ENCODE results near the gene TTC22. TPM values are rescaled to one million over a fixed set of nuclear protein-coding genes. Genes with fewer than 3 reads are reported as not detected.

TTC22 gene
- total RNA-seq, 1 experiment from 2014 or later, result 17.2 TPM

- H3K4me1 Mint-ChIP-seq (ENCODE audit: low read depth, unreplicated experiment), result peaks cover 47% of the 10 kb centered on the region
- no peak overlapping the region for H3K27ac Mint-ChIP-seq (ENCODE audit: unreplicated experiment)
- no peak overlapping the region for H3K4me3 Mint-ChIP-seq (ENCODE audit: low read depth, unreplicated experiment)
- H3K9me3 Mint-ChIP-seq (ENCODE audit: low read depth, unreplicated experiment), result no peaks in the 10 kb centered on the region
- H3K36me3 Mint-ChIP-seq (ENCODE audit: insufficient read depth, unreplicated experiment), result peaks cover 11% of the 10 kb centered on the region
- DNase-seq, result no peak
- intact Hi-C loops (cut with micrococcal nuclease; ENCODE audit: unreplicated experiment), result no loop called here
- CTCF ChIA-PET, result interaction anchor here (1.2 kb wide), 1 partner anchor 12 kb away, joined by 3 read pairs; no protein-coding TSS in a partner anchor
- TF ChIP-seq, protein P1, sequence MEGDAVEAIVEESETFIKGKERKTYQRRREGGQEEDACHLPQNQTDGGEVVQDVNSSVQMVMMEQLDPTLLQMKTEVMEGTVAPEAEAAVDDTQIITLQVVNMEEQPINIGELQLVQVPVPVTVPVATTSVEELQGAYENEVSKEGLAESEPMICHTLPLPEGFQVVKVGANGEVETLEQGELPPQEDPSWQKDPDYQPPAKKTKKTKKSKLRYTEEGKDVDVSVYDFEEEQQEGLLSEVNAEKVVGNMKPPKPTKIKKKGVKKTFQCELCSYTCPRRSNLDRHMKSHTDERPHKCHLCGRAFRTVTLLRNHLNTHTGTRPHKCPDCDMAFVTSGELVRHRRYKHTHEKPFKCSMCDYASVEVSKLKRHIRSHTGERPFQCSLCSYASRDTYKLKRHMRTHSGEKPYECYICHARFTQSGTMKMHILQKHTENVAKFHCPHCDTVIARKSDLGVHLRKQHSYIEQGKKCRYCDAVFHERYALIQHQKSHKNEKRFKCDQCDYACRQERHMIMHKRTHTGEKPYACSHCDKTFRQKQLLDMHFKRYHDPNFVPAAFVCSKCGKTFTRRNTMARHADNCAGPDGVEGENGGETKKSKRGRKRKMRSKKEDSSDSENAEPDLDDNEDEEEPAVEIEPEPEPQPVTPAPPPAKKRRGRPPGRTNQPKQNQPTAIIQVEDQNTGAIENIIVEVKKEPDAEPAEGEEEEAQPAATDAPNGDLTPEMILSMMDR (IDR thresholded peaks at IDR 0.05; ENCODE audit: unreplicated experiment), result no peak
- no TSS peak for BruUV-seq (replicated peaks)
- peaks cover 5% of the 10 kb centered on the region for H3K27me3 Mint-ChIP-seq (ENCODE audit: unreplicated experiment)
These were observed 4.9 kb upstream of the TTC22 start for GRCh38 chr1:54805981-54806381.

DNA sequence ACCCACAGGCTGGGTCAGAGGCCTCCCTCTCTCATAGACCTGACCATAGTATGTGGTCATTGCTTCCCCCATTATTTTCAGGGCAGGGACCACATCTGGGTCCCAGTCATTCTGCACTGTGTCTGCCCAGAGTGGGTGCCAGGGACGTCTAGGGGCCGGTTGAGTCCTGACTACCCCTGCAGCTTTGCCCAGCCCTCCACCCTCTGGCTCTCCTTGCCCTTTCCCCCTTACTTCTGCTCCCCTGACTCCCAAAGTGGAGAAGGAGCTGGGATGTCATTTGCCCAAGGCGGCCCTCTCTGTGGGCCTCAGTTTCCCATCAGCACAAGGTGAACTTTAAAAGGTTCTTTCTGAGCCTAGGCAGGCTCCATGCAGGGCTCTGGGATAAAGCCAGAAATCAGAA lies 4.3 kb upstream of the TTC22 start:
- TF ChIP-seq, protein P1 (IDR thresholded peaks at IDR 0.05; ENCODE audit: unreplicated experiment), result no peak
- H3K9me3 Mint-ChIP-seq (ENCODE audit: low read depth, unreplicated experiment), result no peaks in the 10 kb centered on the region
- H3K4me1 Mint-ChIP-seq (ENCODE audit: low read depth, unreplicated experiment), result peaks cover 42% of the 10 kb centered on the region
- H3K36me3 Mint-ChIP-seq (ENCODE audit: insufficient read depth, unreplicated experiment), result peaks cover 16% of the 10 kb centered on the region
- CTCF ChIA-PET, result no interaction called here
- BruUV-seq (replicated peaks), result no TSS peak
- no peak overlapping the region for H3K4me3 Mint-ChIP-seq (ENCODE audit: low read depth, unreplicated experiment)
- H3K27ac Mint-ChIP-seq (ENCODE audit: unreplicated experiment), result no peak overlapping the region
- no peak for DNase-seq
- intact Hi-C loops (cut with micrococcal nuclease; ENCODE audit: unreplicated experiment), result no loop called here
- no peaks in the 10 kb centered on the region for H3K27me3 Mint-ChIP-seq (ENCODE audit: unreplicated experiment)

- intact Hi-C loops (cut with micrococcal nuclease; ENCODE audit: unreplicated experiment), result no loop called here
- H3K27me3 Mint-ChIP-seq (ENCODE audit: unreplicated experiment), result no peaks in the 10 kb centered on the region
- CTCF ChIA-PET, result interaction anchor here (0.9 to 1.0 kb wide), 2 partner anchors 8 to 9 kb away, joined by 3 read pairs; no protein-coding TSS in a partner anchor
- H3K36me3 Mint-ChIP-seq (ENCODE audit: insufficient read depth, unreplicated experiment), result peaks cover 23% of the 10 kb centered on the region
- peaks cover 50% of the 10 kb centered on the region for H3K4me1 Mint-ChIP-seq (ENCODE audit: low read depth, unreplicated experiment)
- H3K9me3 Mint-ChIP-seq (ENCODE audit: low read depth, unreplicated experiment), result no peaks in the 10 kb centered on the region
- H3K4me3 Mint-ChIP-seq (ENCODE audit: low read depth, unreplicated experiment), result no peak overlapping the region
- no peak for DNase-seq
- BruUV-seq (replicated peaks), result no TSS peak
- no peak overlapping the region for H3K27ac Mint-ChIP-seq (ENCODE audit: unreplicated experiment)
- TF ChIP-seq, protein P1 (IDR thresholded peaks at IDR 0.05; ENCODE audit: unreplicated experiment), result no peak
These were observed 3.5 kb upstream of the TTC22 start for GRCh38 chr1:54804471-54805132.

DNA sequence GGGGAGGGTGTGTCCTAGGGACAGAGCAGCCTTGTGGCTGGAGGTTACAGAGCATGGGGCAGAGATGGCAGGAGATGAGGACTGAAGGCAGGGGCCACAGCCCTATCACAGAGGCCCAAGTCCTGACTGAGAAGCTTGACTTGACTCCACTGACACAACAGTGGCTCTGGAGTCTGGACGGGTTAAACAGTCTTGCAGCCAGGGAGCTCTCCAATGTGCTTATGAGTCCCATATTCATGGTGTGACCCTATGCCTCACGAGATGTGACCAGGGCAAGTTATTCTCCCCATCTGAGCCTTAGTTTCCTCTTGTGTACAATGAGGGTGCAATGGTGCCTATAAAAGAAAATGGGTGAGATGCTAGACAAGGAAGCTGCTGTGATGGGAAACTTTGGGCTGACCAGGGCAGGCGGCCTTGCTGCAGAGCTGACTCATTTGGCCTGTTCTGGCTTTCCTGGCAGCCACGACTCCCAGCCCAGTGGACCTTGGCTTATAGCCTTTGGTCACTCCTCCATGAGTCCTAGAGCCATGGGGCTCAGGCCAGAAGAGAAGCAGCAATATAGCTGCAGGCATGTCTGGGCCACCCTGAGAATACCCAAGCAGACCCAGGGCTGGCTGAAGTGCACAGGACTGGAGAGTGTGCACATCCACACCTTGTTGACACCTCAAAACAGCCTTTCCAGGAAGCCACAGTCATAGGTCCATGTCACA lies 2.8 kb upstream of the TTC22 start:
- H3K36me3 Mint-ChIP-seq (ENCODE audit: insufficient read depth, unreplicated experiment), result peaks cover 26% of the 10 kb centered on the region
- peaks cover 57% of the 10 kb centered on the region for H3K4me1 Mint-ChIP-seq (ENCODE audit: low read depth, unreplicated experiment)
- no peaks in the 10 kb centered on the region for H3K9me3 Mint-ChIP-seq (ENCODE audit: low read depth, unreplicated experiment)
- no peaks in the 10 kb centered on the region for H3K27me3 Mint-ChIP-seq (ENCODE audit: unreplicated experiment)
- no peak overlapping the region for H3K27ac Mint-ChIP-seq (ENCODE audit: unreplicated experiment)
- CTCF ChIA-PET, result interaction anchor here (0.9 to 1.0 kb wide), 2 partner anchors 8 to 9 kb away, joined by 3 read pairs; no protein-coding TSS in a partner anchor
- intact Hi-C loops (cut with micrococcal nuclease; ENCODE audit: unreplicated experiment), result no loop called here
- BruUV-seq (replicated peaks), result no TSS peak
- H3K4me3 Mint-ChIP-seq (ENCODE audit: low read depth, unreplicated experiment), result no peak overlapping the region
- no peak for DNase-seq
- TF ChIP-seq, protein P1 (IDR thresholded peaks at IDR 0.05; ENCODE audit: unreplicated experiment), result no peak

Data from Calu3 (cell line).